Spleen (tissue), 7 donors: ENCODE measurements around the gene GRK5.

Experiments
- CTCF ChIP-seq, 11 experiments: fragments of 200-600 bp in 7 of 11; fragments of 450-650 bp in 4 of 11; sonication (generic) in 4 of 11; IDR thresholded peaks in 8 of 11; conservative IDR thresholded peaks in 3 of 11; 1 replicate in 7 of 11; 2 replicates in 4 of 11; pipeline versions ENCODE4 v1.4.0 to v1.8.0; 2016 to 2021; ENCODE audit warnings: antibody characterized with exemption in 11 of 11, inconsistent platforms in 4 of 11, mild to moderate bottlenecking in 1 of 11
- POLR2AphosphoS5 ChIP-seq, 3 donors: sonication (generic); formaldehyde crosslinking; IDR thresholded peaks; one replicate each; pipeline ENCODE4 v1.5.1; 2017; ENCODE audit warnings: antibody characterized with exemption in 3 of 3
- donor health status: DM: no; HTN: no; CAD: no; lungs with moderate emphysema.
- donor health status: DM: no; HTN: no; CAD: no.
- donor health status: DM: no; HTN: no; CAD: no.

- TF ChIP-seq CTCF (IDR thresholded peaks at IDR 0.05 in 8 of 11, conservative IDR thresholded peaks at IDR 0.05 in 3 of 11), result no peak
- TF ChIP-seq POLR2AphosphoS5 (IDR thresholded peaks at IDR 0.05), result no peak
These were observed 187.4 kb downstream of the GRK5 start for GRCh38 chr10:119394657-119395279.
